ENCODE measurements around the gene TNFAIP6.
"Not testable (repeated sequence)": the region's sequence is repeated elsewhere in the genome, so short reads cannot be mapped to it uniquely, and the experiment has no call there.

The TNFAIP6 gene

DNA sequence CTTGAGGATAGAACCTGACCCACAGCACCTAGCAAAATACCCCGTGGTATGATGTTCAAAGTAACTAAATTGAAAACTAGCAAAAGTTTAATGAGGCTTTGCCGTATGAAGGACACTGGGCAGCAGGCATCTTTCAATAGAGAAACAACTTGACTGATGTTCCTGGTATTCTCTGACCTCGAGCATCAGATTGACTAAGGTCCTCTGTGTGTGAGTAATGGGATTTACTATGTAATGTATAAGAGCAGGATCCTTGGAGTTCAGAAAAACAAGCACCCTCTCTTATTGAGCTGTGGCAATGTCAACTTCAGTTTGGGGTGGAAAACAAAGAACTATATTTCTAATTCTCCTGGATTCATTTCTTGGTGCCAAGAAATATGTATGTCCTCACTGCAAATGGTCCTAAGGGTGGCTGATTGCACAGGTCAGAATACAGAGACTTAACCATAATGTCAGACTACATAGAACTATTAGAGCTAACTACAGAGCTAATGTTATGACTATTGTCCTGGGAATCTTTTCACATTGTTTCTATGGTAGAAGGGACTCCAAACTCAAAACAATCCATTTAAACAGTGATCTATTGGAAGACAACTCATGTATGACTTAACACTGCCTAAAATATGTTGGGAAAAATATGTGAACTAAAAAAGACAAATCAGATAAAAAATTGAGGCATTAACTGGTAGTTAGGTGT lies 4.4 kb downstream of the TNFAIP6 start:
- DNase-seq, result no peak

DNA sequence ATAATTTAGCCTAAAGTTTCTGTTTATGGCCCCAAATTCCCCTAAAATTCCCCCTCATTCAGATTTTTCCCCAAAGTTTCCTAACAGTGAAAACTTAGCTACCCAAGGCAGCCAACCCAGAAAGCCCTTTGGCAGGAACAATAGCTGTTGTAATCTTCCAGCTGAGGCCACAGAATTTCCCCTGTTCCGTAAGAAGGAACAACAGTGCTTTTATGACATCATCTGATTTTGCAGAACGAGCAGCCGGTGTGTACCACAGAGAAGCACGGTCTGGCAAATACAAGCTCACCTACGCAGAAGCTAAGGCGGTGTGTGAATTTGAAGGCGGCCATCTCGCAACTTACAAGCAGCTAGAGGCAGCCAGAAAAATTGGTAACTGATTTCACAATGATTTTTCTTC lies 6.3 kb downstream of the TNFAIP6 start:
- no peak for DNase-seq

DNA sequence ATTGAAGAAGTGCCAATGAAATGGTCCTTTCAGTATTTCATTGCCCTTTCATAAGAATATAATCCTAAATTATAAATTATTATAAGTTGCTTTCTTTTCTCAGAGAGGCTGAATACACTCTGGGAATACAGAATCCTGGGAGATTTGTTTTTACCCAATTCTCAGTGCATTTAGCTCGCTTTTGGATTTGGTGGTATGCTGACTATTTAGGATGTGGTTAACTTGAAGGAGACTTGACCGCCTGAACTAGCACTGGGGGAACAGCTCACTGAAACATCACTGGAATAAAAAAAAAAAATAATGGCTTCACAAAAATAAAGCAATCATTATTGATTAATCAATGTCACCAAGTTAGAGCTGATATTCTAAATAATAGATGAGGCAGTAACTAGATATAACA lies 10.2 kb downstream of the TNFAIP6 start:
- no peak for DNase-seq

DNA sequence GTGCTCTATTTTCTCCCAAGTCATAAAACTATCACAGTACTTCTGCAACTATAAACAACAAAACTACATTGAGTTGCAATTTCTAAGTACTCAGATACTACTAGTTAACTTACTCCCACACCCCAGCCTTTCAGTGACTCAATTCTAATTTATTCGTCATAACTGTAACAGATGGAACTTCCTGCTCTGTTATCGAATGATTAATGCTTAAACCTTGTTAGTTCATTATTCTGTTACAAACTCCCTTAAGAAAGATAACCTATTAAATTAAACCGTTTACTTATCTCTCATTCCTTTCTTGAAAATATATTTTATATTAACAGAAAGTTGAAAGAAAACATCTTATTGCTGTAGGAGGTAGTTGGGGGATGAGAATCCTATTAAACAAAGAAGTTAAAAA lies 17.0 kb downstream of the TNFAIP6 start:
- no peak for DNase-seq

GRCh38 chr2:151379169-151379568 lies 21.8 kb downstream of the TNFAIP6 start:
- DNase-seq, result no peak

DNA sequence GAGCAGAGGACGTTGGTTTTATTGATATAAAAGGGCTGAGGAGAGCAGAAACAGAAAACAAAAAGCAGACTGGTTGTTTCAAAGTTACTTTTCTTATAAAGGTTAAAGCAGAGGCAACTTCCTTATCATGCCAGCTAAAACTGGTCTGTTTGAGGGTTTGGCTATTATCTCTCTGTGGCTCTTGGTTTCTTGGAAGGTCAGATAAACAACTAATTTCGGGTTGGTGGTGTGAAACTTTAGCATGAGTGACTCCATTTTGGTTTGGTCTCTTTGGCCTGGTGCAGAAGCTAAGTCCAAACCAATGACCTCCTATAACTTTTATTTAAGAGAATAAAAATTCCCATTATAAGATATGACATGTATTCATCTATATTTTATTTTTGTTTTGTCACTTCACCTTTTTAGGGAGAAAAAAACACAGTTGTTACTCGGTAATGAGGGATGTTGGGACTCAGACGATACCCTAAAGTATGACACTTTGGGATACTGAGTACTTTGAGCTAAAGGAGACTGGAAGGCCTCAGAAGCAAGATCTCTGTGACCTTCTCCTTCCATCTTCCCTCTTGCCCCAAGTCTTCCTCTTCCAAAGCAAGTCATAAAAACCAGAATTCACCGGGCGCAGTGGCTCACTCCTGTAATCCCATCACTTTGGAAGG lies 23.3 kb downstream of the TNFAIP6 start:
- DNase-seq, result no peak

DNA sequence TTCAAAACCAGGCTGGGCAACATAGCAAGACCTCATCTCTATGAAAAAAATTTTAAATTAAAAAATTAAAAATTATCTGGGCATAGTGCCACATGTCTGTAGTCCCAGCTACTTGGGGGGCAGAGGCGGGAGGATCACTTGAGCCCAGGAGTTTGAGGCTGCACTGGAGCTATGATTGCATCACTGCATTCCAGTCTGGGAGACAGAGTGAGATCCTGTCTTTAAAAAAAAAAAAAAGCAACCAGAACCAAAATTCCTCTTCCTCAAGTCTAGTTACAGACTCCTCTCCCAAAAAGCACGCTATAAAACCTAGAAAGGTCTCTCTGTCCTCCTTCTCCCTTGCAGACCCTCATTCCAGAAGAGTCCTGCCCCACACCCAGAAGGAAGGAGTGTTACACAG lies 23.9 kb downstream of the TNFAIP6 start:
- no peak for DNase-seq

DNA sequence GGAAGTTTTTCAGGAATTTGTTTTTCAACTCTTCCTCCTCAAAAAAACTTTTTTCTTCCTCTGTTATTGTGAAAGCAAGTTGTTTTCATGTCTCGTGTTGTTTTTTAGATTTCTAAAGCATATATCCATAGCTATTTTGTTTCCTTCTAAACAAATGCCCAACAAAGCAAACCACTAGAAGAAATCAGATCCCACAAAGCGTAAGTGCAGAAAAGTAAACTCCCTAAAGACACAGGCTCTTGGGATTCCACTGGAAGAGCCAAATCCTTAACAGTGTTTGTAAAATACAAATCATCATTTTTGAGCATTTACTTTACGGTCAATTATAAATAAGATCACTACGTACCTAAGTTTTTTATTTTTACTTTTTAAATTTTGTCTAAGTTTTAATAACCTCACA lies 30.6 kb downstream of the TNFAIP6 start:
- DNase-seq, result no peak

GRCh38 chr2:151391436-151391835 lies 34.0 kb downstream of the TNFAIP6 start:
- no peak for DNase-seq

DNA sequence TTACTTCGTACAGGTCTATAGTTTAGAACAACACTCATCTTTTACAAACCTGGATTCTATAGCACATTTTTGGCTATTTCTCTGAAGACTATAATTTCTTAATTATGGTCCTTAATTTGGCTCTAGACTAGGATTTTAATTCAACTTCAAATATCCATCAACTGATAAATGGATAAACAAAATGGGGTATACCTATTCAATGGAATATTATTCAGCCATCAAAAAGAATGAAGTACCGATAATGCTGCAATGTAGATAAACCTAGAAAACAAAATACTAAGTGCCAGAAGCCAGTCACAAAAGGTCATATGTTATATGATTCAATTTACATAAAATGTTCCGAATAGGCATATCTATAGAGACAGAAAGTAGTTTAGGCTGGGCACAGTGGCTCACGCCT lies 37.1 kb downstream of the TNFAIP6 start:
- DNase-seq, result no peak

- no peak for DNase-seq
Observed at GRCh38 chr2:151395509-151396374, 38.4 kb downstream of the TNFAIP6 start.

DNA sequence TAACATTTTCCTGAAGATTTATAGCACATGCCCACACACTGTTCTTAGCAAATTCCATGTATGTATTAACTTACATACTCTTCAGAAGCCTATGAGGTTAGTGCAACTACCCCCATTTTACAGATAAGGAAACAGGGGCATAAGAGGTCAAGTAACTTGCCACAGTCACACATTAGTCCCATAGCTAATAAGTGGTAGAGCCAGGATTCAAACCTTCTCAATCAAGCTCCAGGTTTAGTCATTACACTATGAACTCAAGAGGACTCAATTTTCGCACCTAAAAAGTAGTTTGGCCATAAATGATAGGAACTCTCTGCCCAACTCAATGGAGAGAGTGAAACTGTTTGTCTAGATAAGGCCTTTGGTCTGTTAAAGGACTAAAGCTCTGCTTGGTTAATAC lies 42.6 kb downstream of the TNFAIP6 start:
- no peak for DNase-seq

GRCh38 chr2:151401149-151401548 lies 43.8 kb downstream of the TNFAIP6 start:
- DNase-seq, result no peak

GRCh38 chr2:151403914-151404313 lies 46.5 kb downstream of the TNFAIP6 start:
- no peak for DNase-seq

DNA sequence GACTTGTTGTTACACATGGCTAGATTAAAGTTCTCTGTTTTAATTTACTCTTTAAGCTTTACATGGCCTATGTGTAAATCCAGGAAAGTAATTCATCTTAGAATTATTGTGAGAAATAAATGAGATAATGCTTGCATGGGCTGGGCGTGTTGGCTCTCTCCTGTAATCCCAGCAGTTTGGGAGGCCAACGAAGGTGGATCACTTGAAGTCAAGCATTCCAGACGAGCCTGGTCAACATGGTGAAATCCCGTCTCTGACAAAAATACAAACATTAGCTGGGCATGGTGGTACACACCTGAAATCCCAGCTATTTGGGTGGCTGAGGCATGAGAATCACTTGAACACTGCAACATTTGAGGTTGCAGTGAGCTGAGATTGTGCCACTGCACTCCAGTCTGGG lies 48.0 kb downstream of the TNFAIP6 start:
- DNase-seq, result no peak

DNA sequence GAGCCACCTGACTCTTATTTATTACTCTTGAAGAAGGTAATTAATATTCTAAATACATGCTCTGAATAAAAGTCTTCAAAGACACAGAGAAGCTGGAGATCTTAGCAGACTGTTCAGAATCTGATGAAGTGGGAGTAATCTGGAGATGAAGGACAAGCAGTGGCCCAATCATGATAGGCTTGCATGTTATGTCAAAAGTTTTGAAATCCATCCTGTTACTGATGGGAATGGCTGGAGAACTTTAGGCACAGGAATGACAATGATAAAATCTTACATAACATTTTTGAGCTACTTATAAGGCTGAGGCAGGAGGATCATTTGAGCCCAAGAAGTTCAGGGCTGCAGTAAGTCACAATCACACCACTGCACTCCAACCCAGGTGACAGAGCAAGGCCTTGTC lies 49.9 kb downstream of the TNFAIP6 start:
- DNase-seq, result no peak

- no peak for DNase-seq
Observed at GRCh38 chr2:151408788-151409600, 51.6 kb downstream of the TNFAIP6 start.

DNA sequence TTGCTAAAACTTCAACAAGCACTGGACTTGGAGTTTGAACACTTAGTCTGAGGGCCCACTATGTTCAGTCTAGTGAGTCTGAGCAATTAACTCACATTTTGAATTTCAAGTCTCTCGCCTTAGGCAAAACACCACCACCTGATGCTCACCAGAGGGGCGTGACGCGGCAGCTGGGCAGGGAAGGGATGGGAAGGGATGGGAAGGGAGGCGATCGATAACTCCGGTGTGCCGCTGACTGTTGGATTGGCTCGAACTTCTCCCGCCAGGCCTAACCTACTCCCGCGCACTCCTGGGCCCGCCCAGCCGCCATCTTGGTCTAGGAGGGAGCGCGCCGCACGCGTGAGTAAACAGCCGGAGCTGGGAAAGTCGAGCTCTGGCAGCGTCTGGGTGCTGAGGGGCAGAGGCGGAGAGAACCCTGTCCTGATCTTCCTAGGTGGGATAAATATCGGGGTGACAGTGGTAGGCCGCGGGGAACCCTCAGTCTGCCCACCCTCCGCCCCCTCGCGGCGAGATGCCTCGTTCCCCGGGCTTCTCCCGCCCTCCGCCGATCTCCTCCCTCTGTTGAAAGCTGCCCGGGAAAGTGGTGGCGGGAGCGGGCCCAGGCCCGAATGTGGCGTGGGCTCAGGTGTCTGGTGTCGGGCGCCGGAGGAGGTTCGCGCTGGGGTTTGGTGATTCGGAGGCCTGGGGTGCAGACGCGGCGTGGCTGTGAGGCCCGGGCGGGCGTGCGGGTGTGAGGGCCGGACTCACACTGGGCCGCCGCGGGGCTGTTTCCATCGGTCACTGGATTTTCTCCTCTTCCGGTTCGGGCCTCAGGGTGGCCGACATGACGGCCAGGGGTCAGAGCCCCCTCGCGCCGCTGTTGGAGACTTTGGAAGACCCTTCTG lies 52.5 kb downstream of the TNFAIP6 start, which contains the start of gene RIF1:
Gene RIF1, plus strand, starts transcription at position 302 of the 884 bp plus-strand sequence. Its CDS starts 522 bp downstream, at position 824.
- peak; percentile 84 for DNase-seq

GRCh38 chr2:151410485-151410834 lies 53.1 kb downstream of the TNFAIP6 start:
- peak; percentile 41 for DNase-seq

- no peak for DNase-seq
Observed at GRCh38 chr2:151417650-151418049, 60.3 kb downstream of the TNFAIP6 start.

DNA sequence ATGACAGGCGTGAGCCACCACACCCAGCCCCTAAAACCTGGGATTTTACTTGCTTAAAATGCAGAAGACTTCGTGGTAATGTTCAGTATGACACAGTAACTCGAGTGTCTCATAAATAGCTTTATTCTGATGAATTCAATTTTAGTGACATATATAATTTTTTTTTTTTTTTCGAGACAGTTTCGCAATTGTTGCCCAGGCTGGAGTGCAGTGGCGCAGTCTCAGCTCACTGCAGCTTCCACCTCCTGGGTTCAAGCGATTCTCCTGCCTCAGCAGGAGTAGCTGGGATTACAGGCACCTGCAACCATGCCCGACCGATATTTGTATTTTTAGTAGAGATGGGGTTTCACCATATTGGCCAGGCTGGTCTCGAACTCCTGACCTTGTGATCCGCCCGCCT lies 64.3 kb downstream of the TNFAIP6 start:
- not testable (repeated sequence) for DNase-seq

GRCh38 chr2:151422917-151423439 lies 65.6 kb downstream of the TNFAIP6 start:
- no peak for DNase-seq
